ENCODE measurements around the gene ZFHX3.

GRCh38 chr16:72850021-72850420 lies 197.9 kb downstream of the ZFHX3 start:
- TF ChIP-seq CTCF (IDR thresholded peaks at IDR 0.05) (no peak), POLR2A (IDR thresholded peaks at IDR 0.05) (no peak)

All from uterus (tissue), 2 donors.